ENCODE data around the gene XPO1.

XPO1 gene

DNA sequence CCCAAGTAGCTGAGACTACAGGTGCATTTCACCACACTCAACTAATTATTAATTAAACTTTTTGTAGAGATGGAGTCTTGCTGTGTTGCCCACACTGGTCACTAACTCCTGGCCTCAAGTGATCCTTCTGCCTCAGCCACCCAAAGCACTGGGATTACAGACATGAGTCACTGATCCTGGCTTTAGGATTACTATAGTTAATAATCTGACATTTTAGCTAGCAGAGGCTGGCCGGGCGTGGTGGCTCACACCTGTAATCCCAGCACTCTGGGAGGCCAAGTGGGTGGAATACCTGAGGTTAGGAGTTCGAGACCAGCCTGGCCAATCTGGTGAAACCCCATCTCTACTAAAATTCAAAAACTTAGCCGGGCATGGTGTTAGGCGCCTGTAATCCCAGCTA is 106.8 kb downstream of the XPO1 start:
- Histone ChIP-seq H3K27me3 (ENCODE audit: control insufficient read depth, insufficient read depth, low read length) (no peaks in the 10 kb centered on the region), H3K27ac (ENCODE audit: low read depth, low read length) (no peak overlapping the region), H3K36me3 (ENCODE audit: control insufficient read depth, insufficient read depth, low read length) (no peaks in the 10 kb centered on the region), H3K9me3 (ENCODE audit: control insufficient read depth, insufficient read depth, low read length) (no peaks in the 10 kb centered on the region), H3K4me3 (ENCODE audit: low read depth, low read length) (no peak overlapping the region), H3K9ac (ENCODE audit: low read depth, low read length) (no peak overlapping the region), H3K4me1 (ENCODE audit: control insufficient read depth, insufficient read depth, low read length) (peaks cover 6% of the 10 kb centered on the region; the same call in 1 of the 2 replicates)

Measured in HUES48 (cell line).